Measurements from ENCODE around the gene SLC39A10. TPM values are rescaled to one million over a fixed set of nuclear protein-coding genes. Genes with fewer than 3 reads are reported as not detected.

Gene SLC39A10
- total and polyA plus RNA-seq, 2 of the 4 experiments (the other 2 are of a cell fraction) = 17.6 to 64.7 TPM

DNA sequence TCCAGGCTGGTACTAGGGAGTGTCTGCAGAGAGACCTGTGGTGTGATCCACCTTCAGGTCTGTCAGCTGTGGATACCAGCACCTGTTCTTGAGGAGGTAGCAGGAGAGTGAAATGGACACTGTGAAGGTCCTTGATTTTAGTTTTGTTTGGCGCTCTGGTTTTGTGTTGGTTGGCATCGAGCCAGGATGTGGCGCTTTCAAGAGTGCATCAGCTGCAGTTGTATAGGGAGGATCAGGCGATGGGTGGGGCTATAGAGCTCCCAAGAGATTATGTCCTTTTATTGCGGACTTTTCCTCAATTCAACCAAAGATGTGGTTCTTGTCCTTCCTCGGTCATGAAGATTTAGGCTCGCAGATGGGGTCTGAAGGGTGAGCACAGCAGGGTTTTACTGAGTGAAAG lies 37.5 kb downstream of the SLC39A10 start:
- DNase-seq (no peak), ATAC-seq (ENCODE audit: low read depth) (no peak)
- H3K9ac ChIP-seq (ENCODE audit: low read depth, low read length) = no peak overlapping the region
- no peak overlapping the region for H4K5ac ChIP-seq (ENCODE audit: low read depth, low read length)
- no peak overlapping the region for H2AK5ac ChIP-seq (ENCODE audit: low read depth, low read length)
- peaks cover 3% of the 10 kb centered on the region; the same call in 1 of the 2 replicates for H3K9me3 ChIP-seq (ENCODE audit: control insufficient read depth, insufficient read depth, low read length)
- no peaks in the 10 kb centered on the region for H3K4me1 ChIP-seq (ENCODE audit: control insufficient read depth, insufficient read depth, low read length)
- H3K36me3 ChIP-seq (ENCODE audit: control insufficient read depth, insufficient read depth, low read length) = peaks cover 4% of the 10 kb centered on the region; the same call in 1 of the 2 replicates
- 100% methylated on average over 1 of the region's 7 CpGs; no CpG with 5 or more reads in 1 of the 2 experiments for WGBS, 2 experiments (ENCODE audit: extremely low coverage in 2 of 2, insufficient read length in 1 of 2)
- TF ChIP-seq BHLHE40 (IDR thresholded peaks at IDR 0.05; ENCODE audit: low read depth, low read length) (no peak), RAD21 (IDR thresholded peaks at IDR 0.05; ENCODE audit: low read length) (no peak), CEBPB (IDR thresholded peaks at IDR 0.05; ENCODE audit: low read depth, low read length) (no peak), CHD1 (IDR thresholded peaks at IDR 0.05; ENCODE audit: low read depth, low read length) (no peak), FOS (IDR thresholded peaks at IDR 0.05; ENCODE audit: low read depth, low read length) (no peak)
- TF ChIP-seq, protein P1, sequence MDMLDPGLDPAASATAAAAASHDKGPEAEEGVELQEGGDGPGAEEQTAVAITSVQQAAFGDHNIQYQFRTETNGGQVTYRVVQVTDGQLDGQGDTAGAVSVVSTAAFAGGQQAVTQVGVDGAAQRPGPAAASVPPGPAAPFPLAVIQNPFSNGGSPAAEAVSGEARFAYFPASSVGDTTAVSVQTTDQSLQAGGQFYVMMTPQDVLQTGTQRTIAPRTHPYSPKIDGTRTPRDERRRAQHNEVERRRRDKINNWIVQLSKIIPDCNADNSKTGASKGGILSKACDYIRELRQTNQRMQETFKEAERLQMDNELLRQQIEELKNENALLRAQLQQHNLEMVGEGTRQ (IDR thresholded peaks at IDR 0.05; ENCODE audit: low read depth, low read length) = no peak
- intact Hi-C loops (cut with micrococcal nuclease) = no loop called here
- ChIA-PET POLR2A (ENCODE audit: unreplicated experiment) (no interaction called here), CTCF (no interaction called here)
- peaks cover 25 to 30% of the 10 kb centered on the region in 2 experiments for H3K79me1 ChIP-seq (ENCODE audit: low read depth in 1 of 2, low read length in 2 of 2)
- H3K4me3 ChIP-seq (ENCODE audit: insufficient read depth, low read depth, low read length) = no peak overlapping the region
- no peak overlapping the region for H2AFZ ChIP-seq (replicated peaks; ENCODE audit: low read length, poor library complexity)
- no peak overlapping the region for H3K27ac ChIP-seq (ENCODE audit: insufficient read depth, low read length)
- dilution Hi-C loops (cut with HindIII; ENCODE audit: low sequenced_read_pairs, unreplicated experiment) = no loop called here
- H3K23ac ChIP-seq (ENCODE audit: low read depth, low read length) = no peak overlapping the region
- no peak overlapping the region for H3K56ac ChIP-seq (ENCODE audit: extremely low read depth, insufficient read depth, low read length)
- no peak overlapping the region for H3K18ac ChIP-seq (ENCODE audit: low read depth, low read length)
- no peak overlapping the region for H2AK9ac ChIP-seq (replicated peaks; ENCODE audit: low read depth, low read length, poor library complexity)
- no peaks in the 10 kb centered on the region for H4K20me1 ChIP-seq (ENCODE audit: insufficient read depth, low read length)
- H3K14ac ChIP-seq (replicated peaks; ENCODE audit: low read depth, low read length) = no peak overlapping the region
- no peaks in the 10 kb centered on the region for H3K9me1 ChIP-seq (ENCODE audit: insufficient read depth, low read length)
- H2BK5ac ChIP-seq (ENCODE audit: low read depth, low read length, poor library complexity, severe bottlenecking) = no peak overlapping the region
- no peak overlapping the region for H3K4me2 ChIP-seq (ENCODE audit: low read depth, low read length)
- no peak overlapping the region for H3K4ac ChIP-seq (ENCODE audit: low read depth, low read length)
- in situ Hi-C loops (cut with MboI; ENCODE audit: low sequenced_read_pairs) = no loop called here
- H2BK15ac ChIP-seq (ENCODE audit: low read depth, low read length) = no peak overlapping the region
- H4K8ac ChIP-seq (ENCODE audit: low read depth in 2 of 2, low read length in 2 of 2) = no peak overlapping the region
- H4K91ac ChIP-seq (ENCODE audit: insufficient read depth, low read depth, low read length) = no peak overlapping the region
- no peak overlapping the region for H2BK120ac ChIP-seq (ENCODE audit: low read depth, low read length)
- no TSS peak for BruUV-seq (replicated peaks)
- no peak overlapping the region for H2BK20ac ChIP-seq (ENCODE audit: low read depth, low read length)
- H3K27me3 ChIP-seq (ENCODE audit: control insufficient read depth, insufficient read depth, low read length) = no peaks in the 10 kb centered on the region

Data from IMR-90 (cell line).